Gastroesophageal sphincter (tissue), 3 donors: ENCODE results near the gene DGKG.

Experiments
- CTCF ChIP-seq, 4 experiments: fragments of 200-600 bp in 2 of 4; fragments of 450-650 bp in 2 of 4; sonication (generic) in 1 of 4; IDR thresholded peaks; one replicate each; pipeline ENCODE4 v1.5.1; 2017 to 2019; ENCODE audit warnings: antibody characterized with exemption in 4 of 4, mild to moderate bottlenecking in 2 of 4, moderate library complexity in 2 of 4
- POLR2A ChIP-seq, 2 donors: fragments of 450-650 bp; IDR thresholded peaks; one replicate each; pipeline ENCODE4 v1.6.1; 2017; ENCODE audit warnings: antibody characterized with exemption in 2 of 2, mild to moderate bottlenecking in 2 of 2, moderate library complexity in 1 of 2
- POLR2AphosphoS5 ChIP-seq: sonication (generic); formaldehyde crosslinking; IDR thresholded peaks from one replicate; pipeline ENCODE4 v1.6.1; 2017; ENCODE audit warnings: antibody characterized with exemption

- TF ChIP-seq POLR2A (IDR thresholded peaks at IDR 0.05) (no peak), CTCF (IDR thresholded peaks at IDR 0.05) (no peak), POLR2AphosphoS5 (no peak)
These were observed 207.4 kb downstream of the DGKG start for GRCh38 chr3:186154641-186155040.
